Ramos (cell line): ENCODE measurements around the gene TBC1D22A.

ENCODE experiments used
- in situ Hi-C: fragments of 300-500 bp; cut with MboI; formaldehyde crosslinking; loops from one replicate; pipeline ENCODE4 v1.14.3; 2022; ENCODE audit warnings: low sequenced_read_pairs; ENCODE audit not compliant: unreplicated experiment

TBC1D22A gene

DNA sequence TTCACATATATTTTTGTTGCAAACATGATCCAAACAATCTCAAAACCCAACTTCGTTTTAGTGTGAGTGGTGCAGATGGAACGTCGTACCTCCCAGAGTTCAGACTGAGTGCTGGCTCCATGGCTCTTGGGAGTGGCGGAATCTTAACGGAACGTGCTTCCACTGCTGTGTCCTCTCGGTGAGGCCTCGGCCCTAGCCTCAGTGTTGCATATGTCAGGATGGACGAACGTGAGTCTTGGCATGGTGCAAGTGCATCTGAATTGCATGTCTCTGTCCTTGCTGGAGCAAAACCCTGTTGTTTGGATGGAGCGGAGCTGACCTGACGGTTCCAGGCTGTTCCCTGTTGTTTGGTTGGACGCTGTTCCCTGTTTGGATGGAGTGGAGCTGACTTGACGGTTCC, 306.8 kb downstream of the TBC1D22A start:
- in situ Hi-C loops, result no loop called here

DNA sequence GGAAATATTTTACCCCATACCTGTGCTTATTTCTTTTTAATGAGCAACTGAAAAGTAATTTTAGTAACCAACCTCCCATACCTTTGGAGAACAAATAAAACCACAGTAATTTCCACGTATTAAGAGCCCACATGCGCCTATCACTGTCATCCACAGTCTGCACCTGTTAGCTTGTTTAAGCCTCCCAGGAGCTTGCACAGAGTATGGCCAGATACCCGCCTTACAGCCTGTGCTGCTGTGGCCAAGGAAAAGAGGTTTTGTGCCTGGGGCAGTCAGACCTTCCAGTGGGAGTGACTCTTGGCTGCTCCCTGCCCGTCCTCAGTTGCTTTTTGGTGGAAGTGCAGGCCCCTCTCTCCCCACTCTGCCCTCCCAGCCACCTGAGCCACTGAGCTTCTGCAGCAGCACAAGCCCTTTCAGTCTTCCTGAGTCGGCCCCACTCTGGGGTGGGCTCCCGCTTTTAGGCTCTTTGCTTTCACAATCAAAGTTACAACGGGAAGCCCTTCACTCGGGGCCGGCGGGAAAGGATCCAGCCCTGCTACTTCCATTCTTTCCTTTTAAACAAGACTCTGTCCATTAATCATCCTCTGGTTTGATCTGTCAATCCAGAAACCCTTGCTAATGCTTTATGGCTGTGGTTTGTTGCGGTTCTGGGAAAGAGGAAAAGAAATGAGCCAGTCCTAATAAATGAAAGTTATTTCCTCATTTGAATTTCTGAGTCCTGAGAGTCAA, 308.8 kb downstream of the TBC1D22A start:
- in situ Hi-C loops, result no loop called here

DNA sequence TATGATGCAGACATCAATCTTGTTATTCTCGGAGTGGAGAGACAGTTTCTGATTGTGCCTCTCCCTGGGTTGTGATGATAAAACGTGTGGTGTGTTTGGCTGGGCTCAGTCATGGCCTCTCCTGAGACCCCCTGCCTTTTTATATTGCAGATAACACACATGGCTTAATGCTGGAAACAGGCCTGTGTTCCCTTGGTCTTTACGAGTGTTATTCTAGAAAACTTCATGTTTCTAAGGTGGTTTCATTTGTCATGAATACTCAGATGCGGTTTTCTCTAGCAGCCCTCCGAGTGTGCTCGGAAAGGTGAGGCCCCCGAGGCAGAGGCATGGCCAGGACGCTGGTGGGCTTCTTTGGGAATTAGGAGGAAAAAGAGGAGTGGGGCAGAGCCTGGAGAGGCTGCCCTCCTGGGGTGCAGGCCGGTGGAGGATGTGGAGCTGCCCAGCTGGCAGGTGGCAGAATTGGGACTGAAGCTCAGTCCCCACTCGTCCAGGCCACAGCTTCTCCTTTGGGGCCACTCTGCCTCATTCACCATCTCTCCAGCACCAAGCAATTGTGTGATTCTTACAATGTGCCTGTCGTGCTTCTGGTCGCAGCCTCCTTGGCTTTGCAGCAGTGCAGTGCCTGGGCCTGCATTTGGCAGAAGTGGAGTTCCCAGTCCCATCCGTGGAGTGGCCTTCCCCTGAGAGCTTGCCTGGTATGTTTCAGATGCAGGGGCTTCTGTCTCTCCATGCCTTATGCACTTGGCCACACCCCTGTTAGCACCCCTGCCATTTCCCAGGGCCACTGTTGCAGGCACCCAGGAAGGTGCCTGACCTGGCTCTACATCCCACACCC, 309.6 kb downstream of the TBC1D22A start:
- in situ Hi-C loops, result no loop called here

GRCh38 chr22:47072642-47072967, 310.2 kb downstream of the TBC1D22A start:
- in situ Hi-C loops, result no loop called here

GRCh38 chr22:47073075-47073474, 310.6 kb downstream of the TBC1D22A start:
- in situ Hi-C loops, result no loop called here

DNA sequence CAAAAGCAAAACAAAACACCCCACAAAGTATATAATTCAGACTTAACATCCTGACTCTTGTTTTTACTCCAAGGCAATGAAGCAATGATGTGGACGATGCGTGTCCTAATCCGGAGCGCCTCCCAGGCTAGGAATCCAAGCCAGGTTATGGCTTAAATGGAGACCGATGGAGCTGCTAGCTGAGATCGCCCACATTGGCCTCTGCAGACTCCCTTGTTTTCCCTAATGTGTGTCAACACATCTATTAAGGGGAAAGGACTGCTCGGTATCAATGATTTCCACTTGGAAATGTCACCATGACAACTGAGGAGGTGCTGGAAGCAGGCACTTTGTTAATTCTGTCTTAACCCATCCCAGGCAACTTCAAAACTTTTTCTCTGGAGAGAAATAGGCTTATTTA, 311.7 kb downstream of the TBC1D22A start:
- in situ Hi-C loops, result no loop called here

GRCh38 chr22:47075568-47075967, 313.1 kb downstream of the TBC1D22A start:
- in situ Hi-C loops, result no loop called here

- in situ Hi-C loops, result no loop called here
Observed at GRCh38 chr22:47076758-47077157, 314.3 kb downstream of the TBC1D22A start.

DNA sequence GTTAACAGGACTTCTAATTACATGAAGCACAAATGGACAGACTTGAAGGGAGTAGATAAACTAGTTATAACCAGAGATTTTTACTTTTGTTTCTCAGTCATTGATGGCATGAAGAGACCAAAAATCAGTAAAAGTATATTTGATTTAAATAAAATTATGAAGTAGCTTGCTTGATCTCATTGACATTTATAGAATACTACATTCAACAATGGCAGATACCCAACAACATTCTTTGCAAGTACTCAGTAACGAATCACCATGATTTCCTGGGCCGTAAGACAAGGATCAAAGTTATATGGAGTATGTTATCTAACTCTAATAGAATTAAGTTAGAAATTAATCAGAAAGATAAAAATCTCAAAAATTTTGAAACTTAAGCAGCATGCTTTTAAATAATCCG, 317.6 kb downstream of the TBC1D22A start:
- in situ Hi-C loops, result no loop called here

- in situ Hi-C loops, result no loop called here
Observed at GRCh38 chr22:47082505-47082904, 320.1 kb downstream of the TBC1D22A start.

GRCh38 chr22:47083379-47083986, 321.0 kb downstream of the TBC1D22A start:
- in situ Hi-C loops, result no loop called here

DNA sequence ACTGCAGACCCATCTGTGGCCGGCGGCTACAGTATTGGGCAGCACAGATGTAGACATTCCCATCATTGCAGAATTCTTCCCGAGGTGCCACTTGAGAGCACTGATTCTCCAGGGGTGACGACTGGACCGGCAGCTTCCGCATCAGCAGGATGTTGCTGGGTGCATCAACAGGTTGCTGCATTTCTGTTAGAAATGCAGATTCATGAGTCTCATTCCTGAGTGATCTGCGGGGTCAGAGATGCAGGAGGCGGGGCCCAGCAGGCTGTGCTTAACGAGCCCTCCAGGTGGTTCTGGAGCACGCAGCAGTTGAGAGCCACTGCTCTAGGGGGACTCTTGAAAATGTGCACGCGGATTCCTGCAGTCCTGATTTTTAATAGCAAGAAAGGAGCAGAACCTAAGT, 321.8 kb downstream of the TBC1D22A start:
- in situ Hi-C loops, result no loop called here

DNA sequence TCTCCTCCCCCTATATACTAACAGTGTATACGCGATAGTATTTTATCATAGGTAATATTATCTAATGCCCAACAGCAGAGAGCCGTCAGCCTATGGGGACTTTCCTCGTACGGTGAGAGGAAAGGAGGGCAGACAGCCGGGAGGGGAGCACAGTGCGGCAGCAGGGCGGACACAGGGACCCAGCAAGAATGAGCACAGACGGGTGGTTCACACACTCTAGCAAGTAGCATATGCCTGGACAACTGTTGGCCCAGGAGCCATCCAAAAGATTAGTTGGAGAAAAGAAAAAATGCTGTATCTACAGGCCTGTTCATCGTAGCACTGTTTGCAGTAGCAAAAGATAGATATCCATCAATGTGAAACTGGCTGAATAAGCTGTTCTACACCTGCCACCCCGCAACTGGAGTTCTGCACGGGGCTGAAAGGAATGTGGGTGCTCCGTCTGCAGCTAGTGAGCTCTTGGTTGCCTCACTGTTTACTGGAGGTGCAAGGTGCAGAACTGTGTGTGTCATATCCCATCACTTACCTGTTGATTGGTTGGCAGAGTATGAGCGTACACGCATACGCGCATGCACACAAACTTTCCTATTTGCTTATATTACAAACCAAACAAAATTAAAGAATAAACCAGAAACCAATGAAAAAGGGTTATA, 324.3 kb downstream of the TBC1D22A start:
- in situ Hi-C loops, result no loop called here

DNA sequence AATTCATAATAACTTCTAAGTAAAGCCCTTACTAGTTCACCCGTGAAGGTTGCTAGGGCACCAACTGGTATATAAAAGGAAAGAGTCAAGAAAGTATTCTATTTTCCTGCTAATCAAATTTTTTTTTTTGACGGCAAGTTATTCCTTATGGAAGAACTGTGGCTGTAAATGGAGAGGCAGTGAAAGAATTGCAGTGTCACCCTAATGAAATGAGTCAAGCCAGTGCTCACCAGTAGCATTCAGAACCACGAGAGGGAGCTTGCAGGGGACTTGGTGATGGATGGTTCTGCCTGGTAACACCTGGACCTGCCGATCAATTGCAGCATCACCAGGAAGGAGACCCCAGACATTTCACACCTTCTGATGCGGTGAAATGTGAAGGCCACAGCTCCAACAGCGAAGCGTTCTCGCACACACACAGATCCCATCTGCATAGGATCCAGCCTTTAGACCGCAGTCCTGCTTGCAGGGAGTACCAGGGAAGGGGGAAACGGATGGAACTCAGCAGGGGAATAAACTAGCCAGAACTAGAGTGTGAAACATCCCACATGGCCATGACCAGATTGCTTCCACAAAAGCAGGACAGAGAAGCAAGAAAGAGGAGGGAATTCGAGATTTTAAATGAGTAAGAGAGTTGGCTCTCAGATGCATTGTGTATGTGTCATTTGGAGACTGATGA, 326.2 kb downstream of the TBC1D22A start:
- in situ Hi-C loops, result no loop called here

DNA sequence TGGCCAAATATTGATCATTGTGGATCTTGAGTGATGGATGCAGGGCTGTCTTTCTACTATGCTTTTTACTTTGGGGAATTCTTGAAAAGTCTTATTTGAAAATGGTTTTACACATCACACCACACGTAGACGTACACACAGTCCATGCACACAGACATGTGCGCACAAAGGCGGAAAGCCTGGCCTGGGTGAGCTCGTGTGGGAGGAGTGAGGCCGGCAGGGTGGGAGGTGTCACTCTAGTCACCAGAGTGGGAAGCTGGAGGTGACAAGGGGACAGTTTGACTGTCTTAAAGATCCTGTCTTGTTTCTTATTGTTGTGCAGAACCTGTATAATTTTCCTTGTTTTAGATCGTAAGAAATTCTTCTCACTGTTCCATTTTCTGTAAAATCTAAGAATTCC, 326.9 kb downstream of the TBC1D22A start:
- in situ Hi-C loops, result no loop called here

- in situ Hi-C loops, result no loop called here
Observed at GRCh38 chr22:47089796-47090460, 327.5 kb downstream of the TBC1D22A start.

GRCh38 chr22:47090591-47091245, 328.3 kb downstream of the TBC1D22A start:
- in situ Hi-C loops, result no loop called here

DNA sequence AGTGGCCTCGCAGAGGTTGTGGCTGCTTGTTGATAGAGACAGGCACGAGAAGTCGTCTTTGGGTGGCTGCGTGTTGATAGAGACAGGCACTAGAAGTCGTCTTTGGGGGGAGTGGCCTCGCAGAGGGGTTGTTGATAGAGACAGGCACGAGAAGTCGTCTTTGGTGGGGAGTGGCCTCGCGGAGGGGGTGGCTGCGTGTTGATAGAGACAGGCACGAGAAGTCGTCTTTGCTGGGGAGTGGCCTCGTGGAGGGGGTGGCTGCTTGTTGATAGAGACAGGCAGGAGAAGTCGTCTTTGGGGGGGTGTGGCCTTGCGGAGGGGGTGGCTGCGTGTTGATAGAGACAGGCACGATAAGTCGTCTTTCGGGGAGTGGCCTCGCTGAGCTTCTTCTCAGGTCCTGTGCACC, 328.8 kb downstream of the TBC1D22A start:
- in situ Hi-C loops, result no loop called here

DNA sequence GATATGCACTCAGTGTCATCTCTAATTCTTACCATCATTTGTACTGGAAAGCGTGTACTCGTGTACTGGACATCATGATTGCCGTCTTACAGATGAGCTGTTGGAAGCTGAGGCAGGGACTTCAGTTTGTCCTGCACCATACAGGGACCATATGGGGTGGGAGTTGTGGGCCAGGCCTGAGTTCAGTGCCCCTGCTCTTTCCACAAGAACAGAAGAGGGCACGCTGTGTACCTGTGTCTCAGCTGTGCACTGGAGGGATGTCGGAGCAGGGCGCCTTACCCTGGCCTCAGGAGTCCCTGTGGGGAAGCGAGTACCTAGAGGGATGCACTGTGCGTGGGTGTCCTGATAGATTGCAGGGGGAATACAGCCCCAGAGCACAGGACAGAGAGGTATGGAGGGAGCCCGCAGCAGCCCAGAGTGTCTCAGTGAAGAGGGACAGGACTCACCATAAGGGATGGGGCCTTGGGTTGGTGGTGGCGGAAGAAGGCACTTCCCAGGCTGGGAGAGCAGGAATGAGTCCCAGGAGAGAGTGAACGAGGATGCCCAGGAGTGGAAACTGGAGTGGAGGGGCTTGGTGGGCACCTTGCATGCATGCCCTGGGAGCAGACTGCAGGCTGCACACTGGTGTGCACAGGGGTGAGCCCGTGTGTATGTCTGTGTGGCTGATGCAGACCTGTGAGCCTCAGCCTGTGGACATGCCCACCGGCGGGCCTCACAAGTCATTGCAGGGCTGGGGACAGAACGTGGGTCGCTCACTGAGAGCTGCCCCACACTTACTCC, 329.7 kb downstream of the TBC1D22A start:
- in situ Hi-C loops, result no loop called here
